IMR-90 (cell line): Measurements from ENCODE around the gene TPSD1. TPM values are rescaled to one million over a fixed set of nuclear protein-coding genes. Genes with fewer than 3 reads are reported as not detected.

ENCODE experiments used
- ATAC-seq: fragments of 200-7000 bp; cut with Tn5 transposase; 2 replicates; pipeline ENCODE4 v1.9.1; 2020; ENCODE audit warnings: low read depth, mild to moderate bottlenecking, moderate library complexity
- BruUV-seq: library from RNA; stranded (reverse); fragments of 400-500 nt; replicated peaks from 2 replicates; lab custom pipeline; 2021; lab: Mats Ljungman, UMichigan
- CTCF ChIA-PET: fragments of 300-600 bp; formaldehyde crosslinking; extraction: SDS; loops from one replicate; lab custom pipeline; 2021; ENCODE audit warnings: antibody characterized with exemption; lab: Yijun Ruan, JAX
- POLR2A ChIA-PET: fragments of 300-600 bp; sonication (Branson Sonifier 250); formaldehyde crosslinking; loops from one replicate; lab custom pipeline; 2022; ENCODE audit warnings: antibody characterized with exemption; ENCODE audit not compliant: unreplicated experiment; lab: Charles Lee
- DNase-seq: peaks from one replicate; pipeline ENCODE4 v3.0.0; 2013
- H2AFZ ChIP-seq: replicated peaks from 2 replicates; pipeline ENCODE3; 2013; ENCODE audit warnings: low read length, mild to moderate bottlenecking; ENCODE audit not compliant: poor library complexity
- H2AK5ac ChIP-seq: 2 replicates; pipeline ENCODE4 v1.6.1; 2013; ENCODE audit warnings: low read depth, low read length, inconsistent platforms
- H2AK9ac ChIP-seq: replicated peaks from 2 replicates; pipeline ENCODE3; 2013; ENCODE audit warnings: mild to moderate bottlenecking, low read depth, low read length, moderate library complexity; ENCODE audit not compliant: poor library complexity
- H2BK120ac ChIP-seq: 2 replicates; pipeline ENCODE4 v1.6.1; 2013; ENCODE audit warnings: low read depth, low read length, inconsistent platforms
- H2BK15ac ChIP-seq: 3 replicates; pipeline ENCODE4 v1.6.1; 2013; ENCODE audit warnings: low read depth, low read length, inconsistent platforms
- H2BK20ac ChIP-seq: 2 replicates; pipeline ENCODE4 v1.6.1; 2013; ENCODE audit warnings: low read depth, mild to moderate bottlenecking, inconsistent platforms, low read length, moderate library complexity
- H2BK5ac ChIP-seq: 2 replicates; pipeline ENCODE4 v1.6.1; 2013; ENCODE audit warnings: mild to moderate bottlenecking, low read depth, low read length, inconsistent platforms; ENCODE audit not compliant: poor library complexity, severe bottlenecking
- H3K14ac ChIP-seq: replicated peaks from 2 replicates; pipeline ENCODE4 v1.6.1; 2013; ENCODE audit warnings: low read depth, low read length, inconsistent platforms
- H3K18ac ChIP-seq: 2 replicates; pipeline ENCODE4 v1.6.1; 2013; ENCODE audit warnings: low read depth, low read length, control low read depth
- H3K23ac ChIP-seq: 2 replicates; pipeline ENCODE4 v1.6.1; 2013; ENCODE audit warnings: low read depth, low read length, inconsistent platforms
- H3K27ac ChIP-seq: 2 replicates; pipeline ENCODE4 v1.5.1; 2013; ENCODE audit warnings: mild to moderate bottlenecking, control low read depth, low read length; ENCODE audit not compliant: insufficient read depth
- H3K27me3 ChIP-seq: 2 replicates; pipeline ENCODE4 v1.6.1; 2013; ENCODE audit warnings: low read length; ENCODE audit not compliant: control insufficient read depth, insufficient read depth
- H3K36me3 ChIP-seq: 2 replicates; pipeline ENCODE4 v1.6.1; 2013; ENCODE audit warnings: low read length, mixed read lengths; ENCODE audit not compliant: control insufficient read depth, insufficient read depth
- H3K4ac ChIP-seq: 2 replicates; pipeline ENCODE4 v1.6.1; 2013; ENCODE audit warnings: low read depth, low read length, inconsistent platforms
- H3K4me1 ChIP-seq: 2 replicates; pipeline ENCODE4 v1.6.1; 2013; ENCODE audit warnings: low read length, mixed read lengths; ENCODE audit not compliant: control insufficient read depth, insufficient read depth
- H3K4me2 ChIP-seq: 2 replicates; pipeline ENCODE4 v1.6.1; 2013; ENCODE audit warnings: low read depth, mild to moderate bottlenecking, control low read depth, low read length, moderate library complexity
- H3K4me3 ChIP-seq: 2 replicates; pipeline ENCODE4 v1.5.1; 2013; ENCODE audit warnings: low read depth, mild to moderate bottlenecking, control low read depth, low read length, moderate library complexity; ENCODE audit not compliant: insufficient read depth
- H3K56ac ChIP-seq: 2 replicates; pipeline ENCODE4 v1.6.1; 2013; ENCODE audit warnings: low read length, inconsistent platforms; ENCODE audit not compliant: insufficient read depth; ENCODE audit errors: extremely low read depth
- H3K79me1 ChIP-seq, 2 experiments: 2 replicates each; pipeline ENCODE4 v1.6.1; 2013; ENCODE audit warnings: low read length in 2 of 2, inconsistent platforms in 1 of 2, low read depth in 1 of 2
- H3K9ac ChIP-seq: 2 replicates; pipeline ENCODE4 v1.6.1; 2013; ENCODE audit warnings: low read depth, low read length, control low read depth
- H3K9me1 ChIP-seq: 2 replicates; pipeline ENCODE4 v1.6.1; 2013; ENCODE audit warnings: low read length, inconsistent platforms; ENCODE audit not compliant: insufficient read depth
- H3K9me3 ChIP-seq: 2 replicates; pipeline ENCODE4 v1.6.1; 2013; ENCODE audit warnings: low read length; ENCODE audit not compliant: control insufficient read depth, insufficient read depth
- H4K20me1 ChIP-seq: 2 replicates; pipeline ENCODE4 v1.6.1; 2013; ENCODE audit warnings: low read length, inconsistent platforms; ENCODE audit not compliant: insufficient read depth
- H4K5ac ChIP-seq: 2 replicates; pipeline ENCODE4 v1.6.1; 2013; ENCODE audit warnings: mild to moderate bottlenecking, low read depth, low read length, control low read depth
- H4K8ac ChIP-seq, 2 experiments: 2 replicates each; pipeline ENCODE4 v1.6.1; 2013; ENCODE audit warnings: low read depth in 2 of 2, low read length in 2 of 2, control low read depth in 1 of 2, inconsistent platforms in 1 of 2
- H4K91ac ChIP-seq: 2 replicates; pipeline ENCODE4 v1.6.1; 2013; ENCODE audit warnings: low read depth, low read length, inconsistent platforms; ENCODE audit not compliant: insufficient read depth
- CHD1 ChIP-seq: IDR thresholded peaks from 2 replicates; pipeline ENCODE4 v1.6.1; 2012; ENCODE audit warnings: low read depth, low read length, improper control_type of control experiment
- MAFK ChIP-seq: IDR thresholded peaks from 2 replicates; pipeline ENCODE4 v1.6.1; 2012; ENCODE audit warnings: low read depth, low read length, improper control_type of control experiment
- MAZ ChIP-seq: IDR thresholded peaks from 2 replicates; pipeline ENCODE4 v1.6.1; 2012; ENCODE audit warnings: low read depth, mild to moderate bottlenecking, low read length, improper control_type of control experiment, moderate library complexity, borderline replicate concordance
- MXI1 ChIP-seq: IDR thresholded peaks from 2 replicates; pipeline ENCODE4 v1.6.1; 2012; ENCODE audit warnings: low read depth, mild to moderate bottlenecking, low read length, moderate library complexity, borderline replicate concordance
- NFE2L2 ChIP-seq: fragments of 150-350 bp; IDR thresholded peaks from 2 replicates; pipeline ENCODE4 v1.6.1; 2016; ENCODE audit warnings: low read depth, mild to moderate bottlenecking, low read length
- POLR2A ChIP-seq: IDR thresholded peaks from 2 replicates; pipeline ENCODE4 v1.6.1; 2012; ENCODE audit warnings: mild to moderate bottlenecking, low read depth, low read length
- RCOR1 ChIP-seq: IDR thresholded peaks from 2 replicates; pipeline ENCODE4 v1.6.1; 2012; ENCODE audit warnings: mild to moderate bottlenecking, low read length, improper control_type of control experiment; ENCODE audit not compliant: insufficient replicate concordance
- SMC3 ChIP-seq: fragments of 150-350 bp; IDR thresholded peaks from 2 replicates; pipeline ENCODE4 v1.6.1; 2016; ENCODE audit warnings: low read depth, mild to moderate bottlenecking, antibody characterized with exemption, low read length, moderate library complexity
- USF2 ChIP-seq: fragments of 150-350 bp; IDR thresholded peaks from 2 replicates; pipeline ENCODE4 v1.6.1; 2017; ENCODE audit warnings: mild to moderate bottlenecking, antibody characterized with exemption, low read length, low read depth
- WGBS, 2 experiments: methylation state at CpG; one replicate each; pipeline versions ENCODE4 v1.1.5 to v1.1.7; 2013; ENCODE audit warnings: missing lambda C conversion rate in 2 of 2; ENCODE audit not compliant: insufficient read length in 1 of 2; ENCODE audit errors: extremely low coverage in 2 of 2; 5-methylcytosine and 5-hydroxymethylcytosine counted together
- dilution Hi-C: fragments of 300-500 bp; cut with HindIII; formaldehyde crosslinking; loops from one replicate; pipeline ENCODE4 v1.14.3; 2018; ENCODE audit warnings: low sequenced_read_pairs; ENCODE audit not compliant: unreplicated experiment
- in situ Hi-C: fragments of 300-500 bp; cut with MboI; formaldehyde crosslinking; loops from 3 replicates; pipeline ENCODE4 v1.14.3; 2019; ENCODE audit warnings: low sequenced_read_pairs, inconsistent platforms, mixed read lengths
- intact Hi-C: fragments of 100-400 bp; cut with micrococcal nuclease; formaldehyde crosslinking; loops from 2 replicates; pipeline ENCODE4 v1.10.0; 2022
- polyA plus RNA-seq, 3 experiments: library from polyadenylated mRNA; depleted of rRNA; stranded (reverse); fragments of >200 nt; gene quantifications; 2 replicates each; pipeline ENCODE4 v1.2.3, GENCODE V29; 2012; ENCODE audit warnings: low replicate concordance in 1 of 3
- total RNA-seq: library from RNA; depleted of rRNA; stranded (reverse); fragments of >200 nt; gene quantifications from 2 replicates; pipeline ENCODE4 v1.2.3, GENCODE V29; 2012

Gene TPSD1
- total and polyA plus RNA-seq, 2 of the 4 experiments (the other 2 are of a cell fraction), result not detected

GRCh38 chr16:1283296-1283695, 27.4 kb downstream of the TPSD1 start:
- Histone ChIP-seq H2BK20ac (no peak overlapping the region), H4K91ac (no peak overlapping the region), H2AK9ac (no peak overlapping the region), H2AFZ (no peak overlapping the region), H3K9me1 (no peaks in the 10 kb centered on the region), H3K9me3 (no peaks in the 10 kb centered on the region), H3K14ac (no peak overlapping the region), H2BK120ac (no peak overlapping the region), H2BK15ac (no peak overlapping the region), H3K4me3 (no peak overlapping the region), H4K20me1 (no peaks in the 10 kb centered on the region), H3K23ac (no peak overlapping the region), H4K8ac (no peak overlapping the region), H3K56ac (no peak overlapping the region), H3K27me3 (peaks cover 74% of the 10 kb centered on the region), H2AK5ac (no peak overlapping the region), H3K4me2 (no peak overlapping the region), H3K18ac (no peak overlapping the region), H3K4ac (no peak overlapping the region), H2BK5ac (no peak overlapping the region), H4K5ac (no peak overlapping the region), H3K27ac (no peak overlapping the region), H3K9ac (no peak overlapping the region), H3K4me1 (no peaks in the 10 kb centered on the region), H3K79me1 (no peaks in the 10 kb centered on the region), H3K36me3 (no peaks in the 10 kb centered on the region)
- intact Hi-C loops (no loop called here), dilution Hi-C loops (no loop called here), in situ Hi-C loops (no loop called here)
- ChIA-PET CTCF (no interaction called here), POLR2A (no interaction called here)
- BruUV-seq, result no TSS peak
- ATAC-seq, result no peak
- no peak for DNase-seq
- WGBS, 2 experiments, result 22% methylated on average over 13 of the region's 17 CpGs; no CpG with 5 or more reads in 1 of the 2 experiments
- TF ChIP-seq MXI1 (no peak), MAFK (no peak), SMC3 (no peak), RCOR1 (no peak), POLR2A (no peak), MAZ (no peak), USF2 (no peak), CHD1 (no peak), NFE2L2 (no peak)
